Activated CD8-positive, alpha-beta memory T cell treated with anti-CD3 and anti-CD28 coated beads, Interleukin-2, amount 10 ng/mL, durations not matched to agents 7 days and 5 days (primary cell): Measurements from ENCODE around the gene KANSL1. TPM values are rescaled to one million over a fixed set of nuclear protein-coding genes. Genes with fewer than 3 reads are reported as not detected.

Experiments used
- ATAC-seq: fragments of 150-1000 bp; cut with Tn5 transposase; one replicate; pipeline ENCODE4 v1.10.0; 2021; ENCODE audit warnings: moderate library complexity
- CTCF ChIA-PET: fragments of 350-600 bp; sonication (Branson Sonifier 250); formaldehyde crosslinking; loops from one replicate; lab custom pipeline; 2021; ENCODE audit warnings: antibody characterized with exemption; lab: Charles Lee
- DNase-seq: peaks from one replicate; pipeline ENCODE4 v3.0.0-alpha.2; 2020
- H3K27ac Mint-ChIP-seq: one replicate; pipeline ENCODE4 v1.8.0; 2021; ENCODE audit warnings: mild to moderate bottlenecking, mixed read lengths
- H3K27me3 Mint-ChIP-seq: one replicate; pipeline ENCODE4 v1.8.0; 2021; ENCODE audit warnings: mixed read lengths
- H3K36me3 Mint-ChIP-seq: one replicate; pipeline ENCODE4 v1.8.0; 2021; ENCODE audit warnings: mild to moderate bottlenecking, mixed read lengths
- H3K4me1 Mint-ChIP-seq: one replicate; pipeline ENCODE4 v1.8.0; 2021; ENCODE audit warnings: mixed read lengths
- H3K4me3 Mint-ChIP-seq: one replicate; pipeline ENCODE4 v1.8.0; 2021; ENCODE audit warnings: mild to moderate bottlenecking, moderate library complexity, mixed read lengths
- H3K9me3 Mint-ChIP-seq: one replicate; pipeline ENCODE4 v1.8.0; 2022; ENCODE audit warnings: low read depth, mixed read lengths
- total RNA-seq, 2 experiments: library from RNA; stranded (reverse); gene quantifications; one replicate each; pipeline ENCODE4 v1.2.3, GENCODE V29; 2021

KANSL1 gene
- total RNA-seq, 2 experiments from 2014 or later: 85.7 to 132 TPM

DNA sequence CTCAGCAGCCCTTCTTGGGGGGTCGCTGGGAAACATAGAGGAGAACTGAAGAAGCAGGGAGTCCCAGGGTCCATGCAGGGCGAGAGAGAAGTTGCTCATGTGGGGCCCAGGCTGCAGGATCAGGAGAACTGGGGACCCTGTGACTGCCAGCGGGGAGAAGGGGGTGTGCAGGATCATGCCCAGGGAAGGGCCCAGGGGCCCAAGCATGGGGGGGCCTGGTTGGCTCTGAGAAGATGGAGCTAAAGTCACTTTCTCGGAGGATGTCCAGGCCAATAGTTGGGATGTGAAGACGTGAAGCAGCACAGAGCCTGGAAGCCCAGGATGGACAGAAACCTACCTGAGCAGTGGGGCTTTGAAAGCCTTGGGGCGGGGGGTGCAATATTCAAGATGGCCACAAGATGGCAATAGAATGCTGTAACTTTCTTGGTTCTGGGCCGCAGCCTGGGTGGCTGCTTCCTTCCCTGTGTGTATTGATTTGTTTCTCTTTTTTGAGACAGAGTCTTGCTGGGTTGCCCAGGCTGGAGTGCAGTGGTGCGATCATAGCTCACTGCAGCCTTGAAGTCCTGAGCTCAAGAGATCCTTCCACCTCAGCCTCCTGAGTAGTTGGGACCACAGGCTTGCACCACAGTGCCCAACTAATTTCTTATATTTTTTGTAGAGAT is 190.8 kb downstream of the KANSL1 start:
- CTCF ChIA-PET: interaction anchor here (0.8 to 5.3 kb wide), 14 partner anchors 9 to 284 kb away, joined by 3 to 39 read pairs (median 4); no protein-coding TSS in a partner anchor
- DNase-seq (peak; percentile 80), ATAC-seq (peak; percentile 94)
- Mint-ChIP-seq H3K27ac (no peak overlapping the region), H3K4me1 (peaks cover 3% of the 10 kb centered on the region), H3K9me3 (no peaks in the 10 kb centered on the region), H3K27me3 (no peaks in the 10 kb centered on the region), H3K36me3 (no peaks in the 10 kb centered on the region), H3K4me3 (no peak overlapping the region)

GRCh38 chr17:46001390-46002310 is 191.6 kb downstream of the KANSL1 start:
- Mint-ChIP-seq H3K36me3 (no peaks in the 10 kb centered on the region), H3K27ac (no peak overlapping the region), H3K9me3 (no peaks in the 10 kb centered on the region), H3K4me3 (no peak overlapping the region), H3K27me3 (no peaks in the 10 kb centered on the region), H3K4me1 (peaks cover 3% of the 10 kb centered on the region)
- CTCF ChIA-PET: interaction anchor here (1.0 to 5.3 kb wide), 12 partner anchors 9 to 285 kb away, joined by 3 to 39 read pairs (median 4); no protein-coding TSS in a partner anchor
- no peak for ATAC-seq
- no peak for DNase-seq

DNA sequence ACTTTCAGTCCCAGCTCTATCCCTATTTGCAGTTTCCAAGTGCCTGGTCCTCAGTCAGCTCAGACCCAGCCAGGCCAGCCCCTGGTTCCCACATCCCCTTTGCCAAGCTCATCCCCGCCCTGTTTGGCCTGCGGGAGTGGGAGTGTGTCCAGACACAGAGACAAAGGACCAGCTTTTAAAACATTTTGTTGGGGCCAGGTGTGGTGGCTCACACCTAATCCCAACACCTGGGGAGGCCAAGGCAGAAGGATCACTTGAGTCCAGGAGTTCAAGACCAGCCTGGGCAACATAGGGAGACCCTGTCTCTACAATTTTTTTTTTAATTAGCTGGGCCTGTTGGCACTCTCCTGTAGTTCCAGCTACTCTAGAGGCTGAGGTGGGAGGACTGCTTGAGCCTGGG is 192.5 kb downstream of the KANSL1 start:
- CTCF ChIA-PET: interaction anchor here (0.8 to 5.3 kb wide), 6 partner anchors 10 to 212 kb away, joined by 3 to 39 read pairs (median 22); no protein-coding TSS in a partner anchor
- ATAC-seq: no peak
- Mint-ChIP-seq H3K4me1 (peaks cover 3% of the 10 kb centered on the region), H3K27ac (no peak overlapping the region), H3K4me3 (no peak overlapping the region), H3K9me3 (no peaks in the 10 kb centered on the region), H3K27me3 (no peaks in the 10 kb centered on the region), H3K36me3 (no peaks in the 10 kb centered on the region)
- DNase-seq: no peak

- CTCF ChIA-PET: interaction anchor here (0.8 kb wide), 1 partner anchor 10 kb away, joined by 5 read pairs; no protein-coding TSS in a partner anchor
- no peak overlapping the region for H3K4me3 Mint-ChIP-seq
- H3K27ac Mint-ChIP-seq: no peak overlapping the region
- DNase-seq (no peak), ATAC-seq (no peak)
- no peaks in the 10 kb centered on the region for H3K27me3 Mint-ChIP-seq
- H3K4me1 Mint-ChIP-seq: peaks cover 3% of the 10 kb centered on the region
- no peaks in the 10 kb centered on the region for H3K36me3 Mint-ChIP-seq
- H3K9me3 Mint-ChIP-seq: no peaks in the 10 kb centered on the region
Observed at GRCh38 chr17:46000292-46000691, 192.9 kb downstream of the KANSL1 start.

- Mint-ChIP-seq H3K9me3 (no peaks in the 10 kb centered on the region), H3K27ac (no peak overlapping the region), H3K36me3 (no peaks in the 10 kb centered on the region), H3K27me3 (no peaks in the 10 kb centered on the region), H3K4me3 (no peak overlapping the region), H3K4me1 (peaks cover 3% of the 10 kb centered on the region)
- DNase-seq (no peak), ATAC-seq (no peak)
- CTCF ChIA-PET: interaction anchor here (1.5 kb wide), 1 partner anchor 213 kb away, joined by 5 read pairs; no protein-coding TSS in a partner anchor
Observed at GRCh38 chr17:45999900-46000290, 193.3 kb downstream of the KANSL1 start.

DNA sequence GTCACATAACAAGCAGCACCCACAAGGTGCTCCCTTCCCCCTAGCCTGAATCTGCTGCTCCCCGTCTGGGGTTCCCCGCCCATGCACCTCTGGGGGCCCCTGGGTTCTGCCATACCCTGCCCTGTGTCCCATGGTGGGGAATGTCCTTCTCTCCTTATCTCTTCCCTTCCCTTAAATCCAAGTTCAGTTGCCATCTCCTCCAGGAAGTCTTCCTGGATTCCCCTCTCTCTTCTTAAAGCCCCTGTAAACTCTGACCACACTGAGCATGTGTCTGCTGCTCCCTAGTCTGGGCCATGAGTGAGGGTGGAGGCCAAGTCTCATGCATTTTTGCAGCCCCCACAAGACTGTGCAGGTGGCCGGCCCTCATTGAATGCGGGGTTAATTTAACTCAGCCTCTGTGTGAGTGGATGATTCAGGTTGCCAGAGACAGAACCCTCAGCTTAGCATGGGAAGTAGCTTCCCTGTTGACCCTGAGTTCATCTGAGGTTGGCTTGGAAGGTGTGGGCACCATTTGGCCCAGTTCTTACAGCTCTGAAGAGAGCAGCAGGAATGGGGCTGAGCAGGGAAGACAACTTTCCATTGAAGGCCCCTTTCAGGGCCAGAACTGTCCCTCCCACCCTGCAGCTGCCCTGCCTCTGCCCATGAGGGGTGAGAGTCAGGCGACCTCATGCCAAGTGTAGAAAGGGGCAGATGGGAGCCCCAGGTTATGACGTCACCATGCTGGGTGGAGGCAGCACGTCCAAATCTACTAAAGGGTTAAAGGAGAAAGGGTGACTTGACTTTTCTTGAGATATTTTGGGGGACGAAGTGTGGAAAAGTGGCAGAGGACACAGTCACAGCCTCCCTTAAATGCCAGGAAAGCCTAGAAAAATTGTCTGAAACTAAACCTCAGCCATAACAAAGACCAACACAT is 194.0 kb downstream of the KANSL1 start, which contains the start of gene STH:
Gene STH (plus strand): TSS at position 264 of the 913 bp plus-strand sequence. CDS start 30 bp downstream, at position 294.
- no peak within 1 kb of the TSS for H3K4me3 Mint-ChIP-seq
- H3K4me1 Mint-ChIP-seq: peaks cover 3% of the 10 kb centered on the region

DNA sequence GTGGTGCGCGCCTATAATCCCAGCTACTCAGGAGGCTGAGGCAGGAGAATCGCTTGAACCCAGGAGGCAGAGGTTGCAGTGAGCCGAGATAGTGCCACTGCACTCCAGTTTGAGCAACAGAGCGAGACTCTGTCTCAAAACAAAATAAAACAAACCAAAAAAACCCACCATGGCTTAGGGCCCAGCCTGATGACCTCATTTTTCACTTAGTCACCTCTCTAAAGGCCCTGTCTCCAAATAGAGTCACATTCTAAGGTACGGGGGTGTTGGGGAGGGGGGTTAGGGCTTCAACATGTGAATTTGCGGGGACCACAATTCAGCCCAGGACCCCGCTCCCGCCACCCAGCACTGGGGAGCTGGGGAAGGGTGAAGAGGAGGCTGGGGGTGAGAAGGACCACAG is 195.6 kb downstream of the KANSL1 start:
- ATAC-seq: no peak
- H3K27ac Mint-ChIP-seq: no peak overlapping the region
- H3K27me3 Mint-ChIP-seq: no peaks in the 10 kb centered on the region
- no peak overlapping the region for H3K4me3 Mint-ChIP-seq
- no peaks in the 10 kb centered on the region for H3K9me3 Mint-ChIP-seq
- no peak for DNase-seq
- no peaks in the 10 kb centered on the region for H3K4me1 Mint-ChIP-seq
- H3K36me3 Mint-ChIP-seq: no peaks in the 10 kb centered on the region
- CTCF ChIA-PET: interaction anchor here (1.0 kb wide), 1 partner anchor 46 kb away, joined by 3 read pairs; no protein-coding TSS in a partner anchor

More for the DNA sequence above, 194.0 kb downstream of the KANSL1 start, which contains the start of gene STH:
- Mint-ChIP-seq H3K9me3 (no peaks in the 10 kb centered on the region), H3K27me3 (no peaks in the 10 kb centered on the region), H3K36me3 (no peaks in the 10 kb centered on the region), H3K27ac (no peak within 1 kb of the TSS)
- DNase-seq: no peak
- CTCF ChIA-PET: interaction anchor here (1.5 kb wide), 1 partner anchor 214 kb away, joined by 5 read pairs; no protein-coding TSS in a partner anchor
- ATAC-seq: no peak

DNA sequence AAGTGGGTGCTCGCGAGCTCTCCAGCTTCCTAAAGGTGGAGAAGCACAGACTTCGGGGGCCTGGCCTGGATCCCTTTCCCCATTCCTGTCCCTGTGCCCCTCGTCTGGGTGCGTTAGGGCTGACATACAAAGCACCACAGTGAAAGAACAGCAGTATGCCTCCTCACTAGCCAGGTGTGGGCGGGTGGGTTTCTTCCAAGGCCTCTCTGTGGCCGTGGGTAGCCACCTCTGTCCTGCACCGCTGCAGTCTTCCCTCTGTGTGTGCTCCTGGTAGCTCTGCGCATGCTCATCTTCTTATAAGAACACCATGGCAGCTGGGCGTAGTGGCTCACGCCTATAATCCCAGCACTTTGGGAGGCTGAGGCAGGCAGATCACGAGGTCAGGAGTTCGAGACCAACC is 196.1 kb downstream of the KANSL1 start:
- Mint-ChIP-seq H3K9me3 (no peaks in the 10 kb centered on the region), H3K4me3 (no peak overlapping the region), H3K36me3 (no peaks in the 10 kb centered on the region), H3K27ac (no peak overlapping the region), H3K4me1 (no peaks in the 10 kb centered on the region), H3K27me3 (no peaks in the 10 kb centered on the region)
- CTCF ChIA-PET: interaction anchor here (1.0 kb wide), 1 partner anchor 47 kb away, joined by 3 read pairs; no protein-coding TSS in a partner anchor
- ATAC-seq: no peak
- DNase-seq: no peak

- Mint-ChIP-seq H3K9me3 (no peaks in the 10 kb centered on the region), H3K27ac (no peak overlapping the region), H3K36me3 (no peaks in the 10 kb centered on the region), H3K4me3 (no peak overlapping the region), H3K27me3 (no peaks in the 10 kb centered on the region), H3K4me1 (no peaks in the 10 kb centered on the region)
- CTCF ChIA-PET: no interaction called here
- DNase-seq (no peak), ATAC-seq (no peak)
Observed at GRCh38 chr17:45996282-45996937, 196.8 kb downstream of the KANSL1 start.

DNA sequence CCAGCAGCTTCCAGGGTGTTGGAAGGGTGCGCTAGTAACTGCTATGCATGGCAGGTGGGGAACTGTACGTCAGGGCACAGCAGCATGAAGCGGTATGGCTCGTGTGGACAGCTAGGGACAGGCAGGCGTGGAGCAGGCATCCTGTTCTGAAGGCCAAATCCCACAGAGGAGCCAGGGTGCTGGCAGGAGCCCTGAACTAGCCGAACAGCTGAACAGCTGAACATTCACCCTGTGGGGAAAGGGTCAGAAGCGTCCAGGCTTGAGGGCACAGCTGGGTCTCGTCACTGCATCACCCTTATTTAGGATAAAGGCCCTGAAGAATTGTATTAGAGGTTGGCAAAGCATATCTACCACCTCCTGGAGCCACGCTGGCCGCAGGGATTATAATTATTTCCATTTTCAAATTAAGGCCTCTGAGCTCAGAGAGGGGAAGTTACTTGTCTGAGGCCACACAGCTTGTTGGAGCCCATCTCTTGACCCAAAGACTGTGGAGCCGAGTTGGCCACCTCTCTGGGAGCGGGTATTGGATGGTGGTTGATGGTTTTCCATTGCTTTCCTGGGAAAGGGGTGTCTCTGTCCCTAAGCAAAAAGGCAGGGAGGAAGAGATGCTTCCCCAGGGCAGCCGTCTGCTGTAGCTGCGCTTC is 197.5 kb downstream of the KANSL1 start:
- Mint-ChIP-seq H3K9me3 (no peaks in the 10 kb centered on the region), H3K4me1 (no peaks in the 10 kb centered on the region), H3K4me3 (no peak overlapping the region), H3K27me3 (peaks cover under 1% of the 10 kb centered on the region), H3K27ac (no peak overlapping the region), H3K36me3 (no peaks in the 10 kb centered on the region)
- CTCF ChIA-PET: no interaction called here
- ATAC-seq (no peak), DNase-seq (no peak)

DNA sequence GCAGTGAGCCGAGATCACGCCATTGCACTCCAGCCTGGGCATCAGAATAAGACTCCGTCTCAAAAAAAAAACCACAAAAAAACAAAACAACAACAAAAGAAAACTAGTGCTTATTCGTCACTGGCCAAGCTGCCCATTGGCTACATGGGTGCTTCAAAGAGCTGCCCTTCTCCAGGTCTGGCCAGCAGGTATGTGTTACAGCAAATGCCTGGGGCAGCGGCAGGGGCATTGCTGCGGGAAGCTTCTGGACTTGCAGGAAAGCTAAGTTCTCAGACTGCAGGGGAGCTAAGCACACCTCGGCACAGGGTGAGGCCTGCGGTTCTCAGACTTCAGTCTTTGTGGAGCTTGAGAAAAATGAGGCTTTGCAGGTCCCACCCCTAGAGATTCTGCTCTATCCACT is 198.2 kb downstream of the KANSL1 start:
- CTCF ChIA-PET: no interaction called here
- Mint-ChIP-seq H3K9me3 (no peaks in the 10 kb centered on the region), H3K27me3 (peaks cover 4% of the 10 kb centered on the region), H3K27ac (no peak overlapping the region), H3K36me3 (no peaks in the 10 kb centered on the region), H3K4me3 (no peak overlapping the region), H3K4me1 (no peaks in the 10 kb centered on the region)
- no peak for DNase-seq
- ATAC-seq: no peak
